GM12878 (cell line): ENCODE measurements around the gene MAP6D1.

Experiments used
- CBX3 ChIP-seq: fragments of 200-600 bp; sonication (generic); IDR thresholded peaks from 2 replicates; pipeline ENCODE4 v1.6.1; 2016; ENCODE audit warnings: low read depth, borderline replicate concordance
- CEBPZ ChIP-seq: fragments of 150-350 bp; IDR thresholded peaks from 2 replicates; pipeline ENCODE4 v1.6.1; 2016; ENCODE audit warnings: low read depth, low read length
- CTCF ChIP-seq, 3 experiments: IDR thresholded peaks in 2 of 3; conservative IDR thresholded peaks in 1 of 3; 2 replicates each; pipeline ENCODE4 v1.5.1; 2011; ENCODE audit warnings: low read depth in 3 of 3, low read length in 3 of 3, mild to moderate bottlenecking in 3 of 3, control low read depth in 2 of 3, moderate library complexity in 2 of 3, inconsistent platforms in 1 of 3, mixed read lengths in 1 of 3; ENCODE audit not compliant: control insufficient read depth in 2 of 3, insufficient read depth in 1 of 3; ENCODE audit errors: extremely low read depth in 1 of 3
- EP300 ChIP-seq, 2 experiments: fragments of 150-350 bp in 1 of 2; IDR thresholded peaks; 2 replicates each; pipeline ENCODE4 v1.6.1; 2011 to 2012; ENCODE audit warnings: low read depth in 2 of 2, low read length in 2 of 2, borderline replicate concordance in 1 of 2, improper control_type of control experiment in 1 of 2, inconsistent platforms in 1 of 2; ENCODE audit not compliant: control insufficient read depth in 1 of 2
- MLLT1 ChIP-seq: fragments of 450-650 bp; IDR thresholded peaks from 2 replicates; pipeline ENCODE4 v1.6.1; 2016; ENCODE audit warnings: mild to moderate bottlenecking
- NFYA ChIP-seq: IDR thresholded peaks from 2 replicates; pipeline ENCODE4 v1.6.1; 2011; ENCODE audit warnings: low read depth, mild to moderate bottlenecking, low read length, improper control_type of control experiment, borderline replicate concordance
- NKRF ChIP-seq: fragments of 450-650 bp; conservative IDR thresholded peaks from 2 replicates; pipeline ENCODE4 v1.6.1; 2017; ENCODE audit warnings: mild to moderate bottlenecking, moderate library complexity
- POLR2A ChIP-seq: IDR thresholded peaks from 2 replicates; pipeline ENCODE4 v1.6.1; 2011; ENCODE audit warnings: low read depth, mild to moderate bottlenecking, low read length
- POLR2AphosphoS5 ChIP-seq: IDR thresholded peaks from 2 replicates; pipeline ENCODE4 v1.6.1; 2011; ENCODE audit warnings: mild to moderate bottlenecking, low read length, inconsistent platforms
- SMAD5 ChIP-seq: IDR thresholded peaks from 2 replicates; pipeline ENCODE4 v1.6.1; 2016; ENCODE audit warnings: antibody characterized with exemption, low read depth
- TAF1 ChIP-seq: IDR thresholded peaks from 2 replicates; pipeline ENCODE4 v1.6.1; 2011; ENCODE audit warnings: mild to moderate bottlenecking, low read depth, low read length, borderline replicate concordance
- ZNF274 ChIP-seq: IDR thresholded peaks from one replicate; pipeline ENCODE4 v1.8.0; 2011; ENCODE audit not compliant: insufficient read length, insufficient read depth

GRCh38 chr3:183809270-183809669 lies 16.1 kb downstream of the MAP6D1 start:
- TF ChIP-seq POLR2A: no peak
- no peak for TF ChIP-seq EP300 (IDR thresholded peaks at IDR 0.05; ENCODE audit: borderline replicate concordance in 1 of 2, control insufficient read depth in 1 of 2, low read depth in 2 of 2, low read length in 2 of 2)
- no peak for TF ChIP-seq CEBPZ
- TF ChIP-seq ZNF274: no peak
- TF ChIP-seq CBX3: no peak
- no peak for TF ChIP-seq NKRF
- no peak for TF ChIP-seq CTCF (IDR thresholded peaks at IDR 0.05 in 2 of 3, conservative IDR thresholded peaks at IDR 0.05 in 1 of 3; ENCODE audit: control insufficient read depth in 2 of 3, extremely low read depth in 1 of 3, insufficient read depth in 1 of 3, low read depth in 3 of 3, low read length in 3 of 3)
- no peak for TF ChIP-seq TAF1
- no peak for TF ChIP-seq SMAD5
- TF ChIP-seq POLR2AphosphoS5: no peak
- TF ChIP-seq NFYA: no peak
- no peak for TF ChIP-seq MLLT1
